Limb (tissue), 2 donors: ENCODE measurements around the gene CISD3.

Source experiments
- DNase-seq, 2 donors: peaks; one replicate each; pipeline ENCODE4 v3.0.0-alpha.2; 2016; ENCODE audit errors: extremely low spot score in 2 of 2

Gene CISD3

DNA sequence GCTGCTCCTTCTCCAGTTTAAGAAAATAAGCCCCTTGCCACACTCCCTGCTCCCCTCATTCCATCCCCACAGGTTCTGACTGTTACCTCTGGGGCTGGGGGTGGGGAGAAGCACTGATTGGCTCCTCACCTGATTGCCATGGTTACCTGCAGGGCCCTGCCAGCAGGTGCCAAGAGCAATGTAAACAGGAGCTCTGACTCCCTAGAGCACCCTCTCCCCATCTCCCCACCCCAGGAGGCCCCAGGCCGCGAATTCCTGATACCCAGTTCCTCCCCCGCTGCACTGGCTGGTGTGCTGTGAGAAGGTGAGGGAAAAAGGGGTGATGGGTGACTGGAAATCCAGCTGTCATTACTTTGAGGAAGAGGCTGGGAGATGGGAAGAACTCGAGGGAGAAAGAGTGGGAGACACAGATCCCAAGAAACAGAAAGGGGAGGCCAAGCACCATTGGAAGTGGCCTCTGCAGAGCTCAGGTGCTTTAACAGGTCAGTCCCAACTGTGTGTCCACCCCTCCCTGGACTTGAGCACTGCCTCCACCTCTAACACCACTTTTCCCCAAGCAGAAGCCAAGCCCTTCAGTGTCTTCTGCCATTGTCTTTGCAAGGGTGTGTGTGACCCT lies 13.5 kb downstream of the CISD3 start:
- no peak for DNase-seq

DNA sequence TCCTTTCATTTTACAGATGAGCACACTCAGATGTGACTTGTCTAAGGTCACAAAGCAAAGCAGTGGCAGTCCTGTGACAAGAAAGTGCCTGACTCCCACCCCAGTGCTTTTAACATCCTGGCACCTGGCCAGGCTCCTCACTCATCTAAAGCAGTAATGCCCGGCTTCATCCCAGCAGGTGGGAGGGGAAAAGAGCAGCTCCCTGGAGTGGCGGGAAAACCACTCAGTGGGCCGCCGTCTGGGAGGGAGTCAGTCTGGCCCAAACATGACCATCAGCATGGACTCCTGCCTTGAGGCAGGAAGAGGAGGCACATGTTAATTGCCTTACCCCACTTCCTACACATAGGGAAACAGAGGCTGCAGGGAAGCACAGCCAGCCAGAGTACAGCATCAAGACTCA lies 15.4 kb downstream of the CISD3 start:
- DNase-seq: no peak

- DNase-seq: no peak
These were observed 16.1 kb downstream of the CISD3 start for GRCh38 chr17:38746004-38746848.

DNA sequence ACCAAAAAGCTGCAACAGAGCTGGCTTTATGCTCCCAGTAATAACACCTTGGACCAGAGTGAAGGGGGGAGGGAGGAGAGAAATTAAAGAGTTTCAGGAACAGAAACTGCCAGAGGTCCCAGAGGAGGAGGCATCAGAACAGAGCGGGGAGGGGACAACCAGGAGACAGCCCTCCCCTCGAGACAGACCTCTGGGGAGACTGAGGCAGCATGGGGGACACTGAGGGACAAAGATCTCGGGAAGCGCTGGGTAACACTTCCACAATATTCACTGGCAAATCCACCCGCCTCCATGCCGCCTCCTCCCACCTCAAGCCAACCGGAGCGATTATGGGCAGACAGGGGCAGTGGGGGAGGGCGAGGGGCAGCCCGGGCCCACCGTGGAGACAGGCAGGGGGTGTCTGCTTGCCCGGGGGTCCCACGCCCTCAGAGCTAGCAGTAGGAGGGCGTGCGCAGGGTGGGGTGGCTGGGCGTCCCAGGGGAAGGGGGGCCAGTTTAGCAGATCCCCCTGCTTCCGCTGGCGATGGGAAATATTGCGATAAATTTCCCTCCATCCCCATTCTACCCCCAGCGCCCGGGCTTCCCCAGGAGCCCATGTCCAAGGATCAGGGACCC lies 16.8 kb downstream of the CISD3 start:
- no peak for DNase-seq

- DNase-seq: peak in 1 of 2 donors; percentile 85
These were observed 17.5 kb downstream of the CISD3 start for GRCh38 chr17:38747463-38748148.

GRCh38 chr17:38748149-38748891 lies 18.2 kb downstream of the CISD3 start, which contains the start of gene PCGF2:
Gene PCGF2, minus strand, starts transcription at chr17:38748336. Its CDS starts 7,934 bp downstream, at chr17:38740402.
- peak; percentile 93 to 96 for DNase-seq

DNA sequence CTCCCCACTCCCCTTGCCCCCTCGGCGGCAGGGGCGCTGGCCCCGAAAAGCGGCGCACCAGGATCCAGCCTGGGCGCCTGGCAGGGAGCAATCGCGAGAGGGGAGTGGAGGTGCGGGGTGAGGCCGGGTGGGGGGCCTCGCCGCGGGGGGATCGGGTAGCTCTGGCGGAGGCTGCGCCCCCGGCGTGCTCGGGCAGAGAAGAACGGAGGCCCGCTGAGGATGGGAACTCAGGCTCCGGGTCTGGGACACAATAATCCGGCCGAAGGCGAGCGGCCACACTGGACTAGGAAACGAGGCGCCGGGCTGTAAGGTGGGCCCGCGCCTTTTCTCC lies 18.7 kb downstream of the CISD3 start:
- peak in 1 of 2 donors; percentile 70 for DNase-seq

DNA sequence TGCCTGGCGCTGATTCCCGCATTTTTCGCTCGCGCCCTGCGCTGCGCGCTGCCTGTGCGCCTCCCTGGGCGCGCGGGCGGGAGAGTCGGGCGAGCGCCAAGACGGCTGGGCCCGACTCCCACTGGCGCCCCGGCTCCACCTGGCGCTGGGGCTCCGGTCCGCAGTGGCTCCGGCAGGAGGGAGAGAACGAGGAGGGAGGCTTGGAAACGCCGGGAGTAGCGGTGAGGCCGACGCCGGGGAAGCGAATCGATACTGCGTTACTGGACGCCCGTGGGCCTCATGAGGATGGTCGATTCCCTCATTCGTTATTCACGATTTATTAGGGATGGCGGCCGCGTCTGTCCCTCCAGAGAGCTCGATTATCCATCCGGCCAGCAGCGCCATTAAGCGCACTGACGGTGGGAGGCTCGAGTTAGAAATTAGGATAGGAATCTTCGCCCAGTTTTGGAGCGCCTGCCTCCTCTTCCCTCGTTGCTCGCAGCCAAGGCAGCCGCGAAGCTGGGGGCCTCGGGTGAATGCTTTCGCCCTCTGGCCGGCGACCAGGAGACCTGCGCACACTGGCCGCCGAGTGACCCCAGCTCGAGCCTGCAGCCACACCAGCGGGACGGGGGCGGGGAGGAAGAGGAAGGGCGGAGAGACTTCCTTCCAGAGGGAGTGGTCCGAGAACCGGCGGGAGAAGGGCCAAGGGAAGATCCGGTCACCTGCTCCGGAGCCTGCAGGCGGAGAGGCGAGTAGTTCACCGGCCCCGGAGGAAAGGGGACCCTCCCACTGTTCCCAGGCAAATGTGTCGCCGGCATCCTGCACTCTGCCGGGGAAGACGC lies 19.3 kb downstream of the CISD3 start:
- DNase-seq: peak; percentile 68 to 83

DNA sequence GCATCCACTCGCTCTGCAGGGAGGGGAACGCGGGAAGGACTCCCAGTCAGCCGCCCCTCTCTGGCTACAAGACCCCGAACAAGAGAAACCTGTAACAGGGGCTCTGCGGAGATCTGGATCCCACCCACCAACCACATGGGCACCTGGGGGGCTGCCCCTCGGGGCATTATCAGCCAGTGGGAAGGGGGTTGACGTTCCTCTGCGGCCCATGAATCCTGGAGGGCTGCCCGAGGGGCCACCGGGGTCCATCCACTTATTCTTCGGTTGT lies 19.8 kb downstream of the CISD3 start:
- DNase-seq: no peak

GRCh38 chr17:38750312-38751121 lies 20.4 kb downstream of the CISD3 start:
- no peak for DNase-seq

DNA sequence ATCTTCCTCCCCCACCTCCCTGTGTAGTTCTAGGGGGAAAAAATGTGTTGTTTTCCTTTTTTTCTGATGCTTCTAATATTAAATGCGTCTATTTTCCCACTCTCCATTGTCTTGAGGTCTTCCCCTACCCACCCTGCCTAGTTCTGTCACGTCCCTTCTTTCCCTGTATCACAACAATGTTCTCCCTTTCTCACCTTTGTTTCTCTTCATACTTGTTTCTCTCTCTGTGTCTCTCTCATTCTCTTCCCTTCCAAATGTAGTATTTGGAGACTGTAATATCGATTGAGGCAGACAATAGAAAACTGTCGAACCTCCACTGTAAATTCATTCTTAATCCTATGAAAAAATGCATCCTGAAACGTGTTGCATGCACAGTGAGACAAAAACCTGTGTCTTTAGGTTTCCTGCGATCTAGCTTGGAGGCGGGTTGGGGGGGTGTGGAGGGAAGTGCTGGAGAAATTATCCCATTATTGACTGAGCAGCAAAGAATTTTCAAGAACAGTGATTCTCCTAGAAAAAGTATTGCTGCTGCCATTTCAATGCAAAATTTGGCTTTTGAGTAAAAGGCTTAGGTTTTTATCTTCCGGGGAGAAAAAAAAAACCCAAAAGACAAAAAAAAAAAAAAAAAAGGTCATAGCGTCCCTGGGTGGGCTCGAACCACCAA lies 21.1 kb downstream of the CISD3 start:
- no peak for DNase-seq

DNA sequence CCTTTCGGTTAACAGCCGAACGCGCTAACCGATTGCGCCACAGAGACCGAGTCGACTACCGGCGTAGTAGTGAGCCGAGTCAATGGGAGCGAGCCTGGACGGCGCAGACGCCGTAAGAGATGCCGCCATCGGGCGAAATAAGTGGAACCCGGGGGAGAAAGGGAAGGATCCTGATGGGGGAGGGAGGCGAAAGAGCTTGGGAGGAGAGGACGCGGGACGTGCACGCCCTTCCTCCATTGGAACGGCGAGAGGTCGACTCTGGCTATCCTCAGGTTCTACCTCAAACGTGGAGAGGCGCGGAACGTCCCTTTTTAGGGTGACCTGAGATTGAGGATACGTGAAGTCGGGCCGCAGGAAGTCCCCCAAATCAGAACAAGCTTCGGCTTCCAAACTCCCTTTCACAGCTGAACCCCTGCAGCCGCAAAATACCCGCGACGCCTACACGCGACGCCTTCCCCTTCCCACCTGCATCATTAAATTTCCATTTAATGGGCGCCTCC lies 21.7 kb downstream of the CISD3 start:
- DNase-seq: peak; percentile 87 to 93

GRCh38 chr17:38752308-38753070 lies 22.3 kb downstream of the CISD3 start, which contains the start of gene PSMB3:
Gene PSMB3, plus strand, starts transcription at chr17:38752741. Its CDS starts 86 bp downstream, at chr17:38752827.
- DNase-seq: peak; percentile 94 to 99

DNA sequence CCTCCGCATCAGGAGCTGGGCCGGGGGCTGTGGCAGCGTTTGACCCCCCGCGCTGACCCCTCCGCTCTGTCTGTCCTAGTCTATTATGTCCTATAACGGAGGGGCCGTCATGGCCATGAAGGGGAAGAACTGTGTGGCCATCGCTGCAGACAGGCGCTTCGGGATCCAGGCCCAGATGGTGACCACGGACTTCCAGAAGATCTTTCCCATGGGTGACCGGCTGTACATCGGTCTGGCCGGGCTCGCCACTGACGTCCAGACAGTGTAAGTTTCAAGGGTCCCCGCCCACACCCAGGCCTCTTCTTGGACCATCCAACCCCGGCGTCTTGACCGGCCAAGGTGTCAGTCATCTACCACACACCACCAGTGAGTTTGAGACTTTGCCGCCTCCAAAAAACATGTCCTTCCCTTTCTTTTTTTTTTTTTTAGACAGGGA lies 22.9 kb downstream of the CISD3 start:
- no peak for DNase-seq

DNA sequence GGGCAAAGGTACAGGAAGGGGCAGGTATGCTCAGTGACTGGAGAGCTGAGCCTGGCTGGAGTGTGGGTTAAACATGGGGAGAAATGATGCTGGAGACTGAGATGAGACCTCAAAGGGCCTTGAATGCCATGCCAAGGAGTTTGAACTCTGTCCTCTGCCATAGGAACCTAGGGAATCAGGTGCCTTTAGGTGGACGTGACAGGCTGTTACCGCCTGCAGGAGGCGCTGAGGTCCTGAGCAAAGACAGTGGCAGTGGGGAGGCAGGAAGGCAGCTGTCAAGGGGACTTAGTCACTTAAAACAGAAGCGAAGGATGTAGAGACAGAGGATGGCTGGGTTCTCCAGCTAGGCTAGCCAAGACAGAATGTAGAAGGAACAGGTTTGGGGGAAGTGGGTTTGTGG lies 31.5 kb downstream of the CISD3 start:
- no peak for DNase-seq

- DNase-seq: no peak
These were observed 32.1 kb downstream of the CISD3 start for GRCh38 chr17:38762231-38762630.

- DNase-seq: no peak
These were observed 36.2 kb downstream of the CISD3 start for GRCh38 chr17:38766341-38766740.

DNA sequence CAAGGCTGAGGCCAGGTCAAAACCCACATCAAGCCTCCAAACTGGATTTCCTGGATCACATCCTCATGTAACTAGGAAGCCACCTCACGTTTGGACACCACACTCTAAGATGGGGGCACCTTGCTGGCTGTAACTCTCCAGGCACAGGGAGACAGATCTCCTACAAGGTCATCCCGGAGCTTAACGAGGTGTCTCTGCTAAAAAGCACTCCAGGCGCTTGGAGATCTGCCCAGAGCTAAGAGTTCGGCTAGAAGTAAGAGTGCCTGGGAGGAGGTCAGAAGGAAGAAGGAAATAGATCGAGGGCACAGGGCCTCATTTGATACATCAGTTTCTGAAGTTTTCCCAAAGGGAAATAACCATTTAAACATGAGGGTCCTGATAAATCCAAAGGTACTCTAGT lies 38.3 kb downstream of the CISD3 start:
- no peak for DNase-seq
